LNCaP clone FGC (cell line): ENCODE data around the gene STARD7.

Source experiments
- DNase-seq: peaks from one replicate; pipeline ENCODE4 v3.0.0-alpha.2; 2011; ENCODE audit warnings: low read depth
- H3K4me3 ChIP-seq: 2 replicates; pipeline ENCODE4 v1.5.1; 2011; ENCODE audit warnings: mild to moderate bottlenecking, low read depth, low read length, control low read depth
- CTCF ChIP-seq: IDR thresholded peaks from 2 replicates; pipeline ENCODE4 v1.5.1; 2012; ENCODE audit warnings: mild to moderate bottlenecking; ENCODE audit not compliant: control insufficient read depth, insufficient read depth; ENCODE audit errors: extremely low read depth

The STARD7 gene

GRCh38 chr2:96241900-96242611, 33.4 kb upstream of the STARD7 start:
- no peak overlapping the region for H3K4me3 ChIP-seq
- no peak for DNase-seq
- no peak for TF ChIP-seq CTCF

- no peak overlapping the region for H3K4me3 ChIP-seq
- TF ChIP-seq CTCF, result no peak
- no peak for DNase-seq
These were observed 32.6 kb upstream of the STARD7 start for GRCh38 chr2:96241227-96241626.

- no peak overlapping the region for H3K4me3 ChIP-seq
- DNase-seq, result no peak
- no peak for TF ChIP-seq CTCF
These were observed 31.9 kb upstream of the STARD7 start for GRCh38 chr2:96240341-96241038.

GRCh38 chr2:96239745-96240264, 31.2 kb upstream of the STARD7 start:
- DNase-seq, result no peak
- H3K4me3 ChIP-seq, result no peak overlapping the region
- TF ChIP-seq CTCF, result no peak

GRCh38 chr2:96239091-96239490, 30.5 kb upstream of the STARD7 start:
- no peak for DNase-seq
- no peak overlapping the region for H3K4me3 ChIP-seq
- no peak for TF ChIP-seq CTCF

GRCh38 chr2:96238266-96238665, 29.6 kb upstream of the STARD7 start:
- no peak for TF ChIP-seq CTCF
- DNase-seq, result no peak
- no peak overlapping the region for H3K4me3 ChIP-seq

- H3K4me3 ChIP-seq, result no peak overlapping the region
- TF ChIP-seq CTCF, result no peak
- no peak for DNase-seq
These were observed 28.3 kb upstream of the STARD7 start for GRCh38 chr2:96236882-96237281.
